GM18502 (cell line): ENCODE measurements around the gene KNG1.

ENCODE experiments used
- ATAC-seq: cut with Tn5 transposase; IDR thresholded peaks from one replicate; pipeline ENCODE4 v1.9.1; 2021; ENCODE audit warnings: mild to moderate bottlenecking; ENCODE audit not compliant: unreplicated experiment, poor library complexity

Gene KNG1

GRCh38 chr3:186772281-186772694 is 55.1 kb downstream of the KNG1 start:
- ATAC-seq: peak; percentile 33

- peak; percentile 94 for ATAC-seq
Measured at GRCh38 chr3:186772701-186773417, 55.7 kb downstream of the KNG1 start.

GRCh38 chr3:186775999-186776398 is 58.8 kb downstream of the KNG1 start:
- no peak for ATAC-seq

DNA sequence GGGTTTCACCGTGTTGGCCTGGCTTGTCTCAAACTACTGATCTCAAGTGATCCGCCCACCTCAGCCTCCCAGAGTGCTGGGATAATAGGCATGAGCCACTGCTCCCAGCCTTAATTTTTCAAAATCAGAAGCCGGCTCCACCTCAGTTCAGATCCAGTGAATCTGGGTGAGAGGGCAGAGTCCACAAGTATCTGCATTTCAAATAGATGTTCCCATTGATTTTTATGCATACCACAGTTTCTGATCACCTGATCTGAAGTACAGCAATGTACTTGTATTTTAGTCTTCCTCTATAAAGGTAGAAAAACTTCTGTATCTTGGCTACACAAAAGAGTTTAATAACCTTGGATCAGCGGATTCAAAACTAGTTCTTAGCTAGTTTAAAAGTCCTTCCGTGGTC is 62.0 kb downstream of the KNG1 start:
- ATAC-seq: no peak

- peak; percentile 26 for ATAC-seq
Measured at GRCh38 chr3:186782542-186783057, 65.4 kb downstream of the KNG1 start.

GRCh38 chr3:186783058-186783730 is 66.0 kb downstream of the KNG1 start, which contains the start of gene EIF4A2:
Gene EIF4A2, plus strand, starts transcription at chr3:186783577. Its CDS starts 34 bp downstream, at chr3:186783611.
- ATAC-seq: peak; percentile 69

- ATAC-seq: peak; percentile 68
Measured at GRCh38 chr3:186783731-186784515, 66.8 kb downstream of the KNG1 start.

DNA sequence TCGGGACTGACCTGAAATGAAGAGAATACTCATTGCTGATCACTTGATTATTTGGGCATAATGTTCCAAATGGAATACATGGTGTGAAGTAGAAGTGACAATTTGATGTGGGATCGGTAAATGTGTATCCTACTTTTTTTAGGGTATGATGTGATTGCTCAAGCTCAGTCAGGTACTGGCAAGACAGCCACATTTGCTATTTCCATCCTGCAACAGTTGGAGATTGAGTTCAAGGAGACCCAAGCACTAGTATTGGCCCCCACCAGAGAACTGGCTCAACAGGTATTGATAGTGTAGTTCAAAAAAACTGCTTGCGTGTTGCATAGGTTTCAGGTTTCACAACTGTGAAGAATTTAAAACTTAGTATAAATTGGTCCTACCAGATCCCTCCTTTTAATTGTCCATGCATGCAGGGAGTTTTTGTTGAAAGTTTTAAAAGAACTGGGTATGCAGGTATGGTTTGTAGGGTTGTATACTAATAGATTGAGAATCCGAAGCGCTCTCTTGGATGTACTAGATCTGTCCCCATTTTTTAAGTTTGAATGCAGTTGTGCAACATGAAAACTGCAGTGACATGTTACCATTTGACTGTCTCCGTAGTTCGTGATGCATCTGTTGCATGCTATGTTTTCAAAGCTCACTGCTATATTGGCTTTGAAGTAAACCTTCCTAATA is 67.8 kb downstream of the KNG1 start:
- no peak for ATAC-seq

DNA sequence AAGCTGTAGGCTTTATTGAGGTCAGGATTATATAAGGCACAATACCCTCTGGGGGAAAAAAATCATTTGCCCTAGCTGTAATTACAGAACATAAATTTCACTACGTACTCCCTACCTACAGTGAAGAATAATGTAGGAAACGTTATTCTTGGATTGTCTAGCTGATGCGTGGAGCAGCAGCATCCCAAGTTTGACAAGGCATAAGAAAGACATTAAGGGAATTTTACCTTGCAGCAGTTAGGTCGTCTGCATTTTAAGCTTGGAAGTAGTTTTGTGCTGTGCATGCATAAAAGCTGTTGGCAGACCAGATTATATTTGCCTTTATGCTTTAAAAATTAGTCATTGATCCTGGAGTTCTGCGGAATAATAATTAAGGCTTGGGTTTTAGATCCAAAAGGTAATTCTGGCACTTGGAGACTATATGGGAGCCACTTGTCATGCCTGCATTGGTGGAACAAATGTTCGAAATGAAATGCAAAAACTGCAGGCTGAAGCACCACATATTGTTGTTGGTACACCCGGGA is 68.4 kb downstream of the KNG1 start:
- ATAC-seq: no peak

- no peak for ATAC-seq
Measured at GRCh38 chr3:186786922-186787321, 69.8 kb downstream of the KNG1 start.

DNA sequence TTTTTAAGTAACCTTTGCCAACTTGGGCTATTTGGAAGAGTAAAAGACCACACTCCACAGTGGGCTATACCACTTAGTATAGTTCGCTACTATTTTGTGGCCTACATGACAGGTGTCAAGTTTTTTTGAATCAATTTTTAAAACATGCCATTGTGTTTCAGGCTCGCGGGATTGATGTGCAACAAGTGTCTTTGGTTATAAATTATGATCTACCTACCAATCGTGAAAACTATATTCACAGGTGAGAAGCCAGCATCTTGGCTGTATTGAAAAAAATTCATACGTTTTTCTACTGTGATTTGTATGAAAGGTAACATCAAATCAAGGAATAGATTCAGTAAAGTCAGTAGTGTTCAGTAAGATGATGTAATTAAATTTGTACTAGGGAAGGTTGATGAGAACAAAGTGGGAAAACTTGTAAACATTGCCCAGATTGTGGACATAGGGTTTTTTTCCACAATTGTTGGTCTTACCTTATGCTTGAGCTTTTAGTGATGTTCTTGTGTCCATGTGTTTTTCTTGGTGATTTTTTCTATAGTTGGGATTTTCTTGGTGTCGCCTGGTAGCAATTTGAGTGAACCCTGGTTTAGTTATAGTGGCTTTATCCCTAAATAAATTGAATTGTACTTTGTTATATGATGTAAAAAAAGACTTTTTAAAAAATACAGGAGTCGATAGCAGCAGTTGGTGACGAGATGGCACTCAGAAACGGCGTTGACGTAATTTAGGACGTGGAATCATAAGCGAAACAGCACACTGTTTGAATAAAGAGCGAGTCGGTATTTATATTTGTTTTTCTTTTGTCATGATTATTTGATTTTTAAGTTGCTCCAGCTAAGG is 70.7 kb downstream of the KNG1 start:
- no peak for ATAC-seq

- ATAC-seq: no peak
Measured at GRCh38 chr3:186788482-186789370, 71.6 kb downstream of the KNG1 start.

DNA sequence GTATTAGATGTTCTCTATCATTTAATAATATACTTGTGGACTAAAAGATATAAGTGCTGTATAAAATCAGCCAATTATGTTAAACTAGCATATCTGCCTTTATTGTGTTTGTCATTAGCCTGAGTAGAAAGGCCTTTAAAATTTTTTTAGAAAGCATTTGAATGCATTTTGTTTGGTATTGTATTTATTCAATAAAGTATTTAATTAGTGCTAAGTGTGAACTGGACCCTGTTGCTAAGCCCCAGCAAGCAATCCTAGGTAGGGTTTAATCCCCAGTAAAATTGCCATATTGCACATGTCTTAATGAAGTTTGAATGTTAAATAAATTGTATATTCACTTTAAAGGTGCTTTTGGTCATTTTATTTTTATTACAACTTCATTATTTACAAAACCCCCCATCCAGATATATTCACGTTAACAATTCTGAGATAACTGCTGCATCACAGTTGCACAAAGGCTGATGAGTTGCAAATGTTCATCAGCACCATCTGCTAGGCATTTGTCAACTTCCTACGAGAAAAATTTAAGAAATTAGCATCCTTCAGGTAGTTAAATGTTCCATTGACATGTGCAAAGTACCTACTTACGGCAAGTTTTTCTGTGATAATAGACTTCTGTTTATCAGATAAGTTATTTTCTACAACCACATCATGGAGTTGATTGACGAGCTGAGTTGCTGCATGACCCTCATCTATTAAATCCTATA is 72.5 kb downstream of the KNG1 start:
- ATAC-seq: no peak

GRCh38 chr3:186790261-186790981 is 73.3 kb downstream of the KNG1 start:
- ATAC-seq: no peak
